ENCODE measurements around the gene HOMER1.

DNA sequence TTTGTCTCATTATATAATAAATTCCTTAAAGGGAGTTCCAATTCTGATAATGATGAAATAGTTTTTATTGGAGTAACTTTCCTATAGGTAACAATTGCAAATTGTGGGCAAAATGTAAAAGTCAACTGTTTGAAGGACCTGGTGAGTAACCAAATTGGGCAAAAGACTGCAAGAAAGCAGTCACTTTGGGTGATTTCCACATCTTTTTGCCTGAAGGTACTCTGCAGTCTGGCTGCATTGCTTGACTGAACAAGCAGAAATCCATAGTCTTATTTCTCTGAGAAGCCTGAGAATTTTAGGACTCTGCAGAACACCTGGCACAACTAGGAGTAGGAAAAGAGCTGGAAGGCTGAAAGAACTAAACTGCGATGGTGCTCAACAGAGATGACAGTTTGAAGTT, 114.9 kb downstream of the HOMER1 start:
- TF ChIP-seq, protein P1, sequence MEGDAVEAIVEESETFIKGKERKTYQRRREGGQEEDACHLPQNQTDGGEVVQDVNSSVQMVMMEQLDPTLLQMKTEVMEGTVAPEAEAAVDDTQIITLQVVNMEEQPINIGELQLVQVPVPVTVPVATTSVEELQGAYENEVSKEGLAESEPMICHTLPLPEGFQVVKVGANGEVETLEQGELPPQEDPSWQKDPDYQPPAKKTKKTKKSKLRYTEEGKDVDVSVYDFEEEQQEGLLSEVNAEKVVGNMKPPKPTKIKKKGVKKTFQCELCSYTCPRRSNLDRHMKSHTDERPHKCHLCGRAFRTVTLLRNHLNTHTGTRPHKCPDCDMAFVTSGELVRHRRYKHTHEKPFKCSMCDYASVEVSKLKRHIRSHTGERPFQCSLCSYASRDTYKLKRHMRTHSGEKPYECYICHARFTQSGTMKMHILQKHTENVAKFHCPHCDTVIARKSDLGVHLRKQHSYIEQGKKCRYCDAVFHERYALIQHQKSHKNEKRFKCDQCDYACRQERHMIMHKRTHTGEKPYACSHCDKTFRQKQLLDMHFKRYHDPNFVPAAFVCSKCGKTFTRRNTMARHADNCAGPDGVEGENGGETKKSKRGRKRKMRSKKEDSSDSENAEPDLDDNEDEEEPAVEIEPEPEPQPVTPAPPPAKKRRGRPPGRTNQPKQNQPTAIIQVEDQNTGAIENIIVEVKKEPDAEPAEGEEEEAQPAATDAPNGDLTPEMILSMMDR (IDR thresholded peaks at IDR 0.05) = no peak
- TF ChIP-seq EP300 (IDR thresholded peaks at IDR 0.05; ENCODE audit: low read depth) = no peak
- no peak for TF ChIP-seq POLR2A (IDR thresholded peaks at IDR 0.05)

Data from transverse colon (tissue), 3 donors.